HG03469 (cell line): ENCODE measurements around the gene ENOX1.

Experiments used
- ATAC-seq: cut with Tn5 transposase; IDR thresholded peaks from one replicate; pipeline ENCODE4 v1.9.1; 2021; ENCODE audit warnings: mild to moderate bottlenecking, moderate library complexity, moderate number of reproducible peaks; ENCODE audit not compliant: unreplicated experiment

The ENOX1 gene

GRCh38 chr13:43492311-43492710 lies 294.5 kb downstream of the ENOX1 start:
- no peak for ATAC-seq

- ATAC-seq = no peak
Observed at GRCh38 chr13:43489233-43489632, 297.5 kb downstream of the ENOX1 start.

DNA sequence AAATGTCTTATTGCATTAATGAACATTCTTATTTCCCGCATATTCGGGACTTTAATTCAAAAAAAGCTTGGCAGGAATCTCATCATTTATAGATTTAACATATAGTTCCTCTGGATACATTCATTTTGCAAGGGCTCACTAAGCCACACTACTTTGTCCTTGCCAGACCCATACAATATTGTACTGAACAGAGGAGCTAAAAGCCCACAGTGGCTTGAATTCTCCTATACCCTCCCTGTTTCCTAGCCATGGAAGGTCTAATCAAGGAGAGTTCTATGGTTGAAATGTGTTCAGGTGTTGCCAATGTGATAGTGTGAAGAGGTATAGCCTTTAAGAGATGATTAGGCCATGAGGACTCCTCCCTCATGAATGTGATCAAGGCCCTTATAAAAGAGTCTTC lies 298.9 kb downstream of the ENOX1 start:
- no peak for ATAC-seq

- no peak for ATAC-seq
Observed at GRCh38 chr13:43487461-43487860, 299.3 kb downstream of the ENOX1 start.

GRCh38 chr13:43484432-43485225 lies 302.1 kb downstream of the ENOX1 start:
- no peak for ATAC-seq

GRCh38 chr13:43483930-43484329 lies 302.8 kb downstream of the ENOX1 start:
- no peak for ATAC-seq

- ATAC-seq = no peak
Observed at GRCh38 chr13:43482641-43483040, 304.1 kb downstream of the ENOX1 start.

GRCh38 chr13:43482026-43482425 lies 304.7 kb downstream of the ENOX1 start:
- ATAC-seq = no peak

GRCh38 chr13:43478902-43479301 lies 307.9 kb downstream of the ENOX1 start:
- ATAC-seq = no peak

DNA sequence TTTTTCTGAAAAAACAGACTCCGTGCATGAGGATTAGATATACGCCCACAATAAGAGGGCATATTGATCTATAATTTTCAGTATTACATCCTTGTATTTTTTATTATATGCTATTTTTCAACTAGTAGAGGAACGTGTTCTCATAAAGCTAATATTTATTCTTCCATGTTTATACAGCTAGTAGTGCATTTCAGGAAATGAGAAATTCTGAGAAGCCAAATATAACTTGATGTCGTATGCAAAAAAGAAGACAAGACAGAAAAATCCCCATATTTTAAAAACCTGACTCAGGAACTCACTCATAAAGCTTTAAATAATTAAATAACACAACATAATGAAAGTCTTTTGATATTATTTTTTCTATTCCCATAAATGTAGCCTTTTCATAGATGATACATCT lies 308.6 kb downstream of the ENOX1 start:
- ATAC-seq = no peak

GRCh38 chr13:43475140-43475539 lies 311.6 kb downstream of the ENOX1 start:
- no peak for ATAC-seq

DNA sequence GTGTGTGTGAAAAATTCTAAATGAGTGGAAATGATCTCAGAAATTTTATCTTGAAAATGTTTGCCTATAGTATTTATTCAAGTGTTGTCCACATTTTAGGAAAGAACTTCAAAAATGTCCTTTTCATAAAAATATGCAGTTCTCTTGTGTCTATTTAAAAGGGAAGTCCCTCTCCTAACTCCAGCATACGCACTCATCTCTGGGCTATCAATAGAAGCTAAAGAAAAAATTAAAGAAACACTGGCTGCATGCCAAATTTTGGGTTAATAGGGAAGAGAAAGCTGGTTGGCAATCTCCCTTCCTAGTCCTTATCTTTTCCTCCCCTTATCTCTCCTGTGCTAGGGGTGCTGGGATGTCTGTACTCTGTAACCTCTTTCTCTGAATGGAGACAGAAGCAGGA lies 313.3 kb downstream of the ENOX1 start:
- ATAC-seq = no peak

DNA sequence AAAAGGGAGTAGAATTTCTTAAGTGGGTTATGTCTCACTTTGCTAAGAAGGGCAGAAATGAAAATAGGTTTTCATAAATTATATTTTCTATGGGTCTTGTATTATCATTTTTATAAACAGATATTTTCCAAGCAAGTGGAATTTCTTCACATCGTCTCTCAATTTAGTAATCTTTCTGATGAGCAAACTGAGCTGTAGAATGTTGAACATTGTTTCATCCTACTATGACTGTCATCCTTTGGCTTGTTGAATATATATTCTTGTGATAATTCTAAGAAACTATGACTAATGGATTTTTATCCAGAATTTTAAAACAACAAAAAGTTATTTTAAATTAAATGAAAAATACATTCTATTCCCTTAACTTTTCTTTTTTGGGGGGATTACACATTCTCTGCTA lies 313.8 kb downstream of the ENOX1 start:
- ATAC-seq = no peak

DNA sequence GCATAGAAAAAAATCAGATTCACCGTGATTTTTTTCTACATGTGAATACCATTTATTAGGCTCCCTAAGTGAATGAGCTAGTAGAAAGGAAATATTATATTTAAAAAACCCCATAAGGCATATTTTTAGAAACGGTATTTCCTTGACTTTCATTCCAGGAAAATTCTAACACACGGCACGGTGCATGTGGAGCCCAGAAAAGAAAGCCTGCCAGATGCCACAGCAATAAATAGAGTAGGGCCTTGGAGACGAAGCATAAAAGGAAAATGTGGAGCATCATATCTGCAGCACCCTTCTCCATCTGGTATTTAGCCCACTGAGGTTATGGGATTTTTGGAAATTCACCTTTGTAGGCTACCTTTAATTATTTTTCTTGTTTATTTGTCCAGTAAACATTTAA lies 314.4 kb downstream of the ENOX1 start:
- no peak for ATAC-seq

DNA sequence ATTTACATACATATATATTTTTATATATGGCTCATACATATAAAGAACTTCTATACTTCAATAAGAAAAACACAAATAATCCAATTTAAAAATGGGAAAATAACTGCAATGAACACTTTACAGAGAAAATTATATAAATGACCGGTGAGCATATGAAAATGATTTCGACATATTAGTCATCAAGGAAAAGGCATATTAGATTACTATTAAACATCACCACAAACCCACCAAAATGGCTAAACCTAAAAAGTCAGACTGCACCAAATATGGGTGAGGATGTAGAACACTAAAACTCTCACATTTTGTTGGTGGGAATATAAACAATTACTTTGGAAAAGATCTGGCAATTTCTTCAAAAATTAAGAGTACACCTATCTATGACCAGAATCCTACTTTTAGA lies 316.2 kb downstream of the ENOX1 start:
- ATAC-seq = no peak

- no peak for ATAC-seq
Observed at GRCh38 chr13:43469791-43470190, 317.0 kb downstream of the ENOX1 start.

DNA sequence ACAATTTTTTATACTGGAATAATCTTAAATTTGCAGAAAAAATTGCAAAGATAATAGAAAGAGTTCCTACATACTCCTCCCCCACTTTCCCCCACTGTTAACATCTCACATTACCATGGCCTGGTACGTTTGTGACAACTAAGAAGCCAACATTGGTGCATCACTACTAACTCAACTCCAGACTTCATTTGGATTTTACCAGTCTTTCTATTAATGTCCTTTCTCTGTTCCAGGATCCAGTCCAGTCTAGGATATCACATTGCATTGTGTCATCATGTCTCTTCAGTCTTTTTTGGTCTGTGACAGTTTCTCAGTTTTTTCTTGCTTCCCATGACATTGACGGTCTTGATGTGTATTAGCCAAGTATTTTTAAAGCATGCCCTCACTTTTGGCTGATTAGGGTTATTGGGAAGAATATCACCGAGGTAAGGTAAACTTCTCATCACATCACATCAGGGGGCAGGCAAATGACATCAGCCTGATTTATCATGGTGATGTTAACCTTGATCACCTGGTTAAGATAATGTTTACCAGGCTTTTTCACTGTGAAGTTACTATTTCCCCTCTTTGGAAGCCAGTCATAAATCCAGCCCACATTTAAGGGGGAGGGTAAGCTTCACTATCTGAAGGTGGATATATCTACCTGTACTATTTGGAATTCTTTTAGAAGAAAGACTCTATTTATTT lies 322.1 kb downstream of the ENOX1 start:
- ATAC-seq = no peak

GRCh38 chr13:43448605-43449336 lies 338.0 kb downstream of the ENOX1 start:
- ATAC-seq = no peak

DNA sequence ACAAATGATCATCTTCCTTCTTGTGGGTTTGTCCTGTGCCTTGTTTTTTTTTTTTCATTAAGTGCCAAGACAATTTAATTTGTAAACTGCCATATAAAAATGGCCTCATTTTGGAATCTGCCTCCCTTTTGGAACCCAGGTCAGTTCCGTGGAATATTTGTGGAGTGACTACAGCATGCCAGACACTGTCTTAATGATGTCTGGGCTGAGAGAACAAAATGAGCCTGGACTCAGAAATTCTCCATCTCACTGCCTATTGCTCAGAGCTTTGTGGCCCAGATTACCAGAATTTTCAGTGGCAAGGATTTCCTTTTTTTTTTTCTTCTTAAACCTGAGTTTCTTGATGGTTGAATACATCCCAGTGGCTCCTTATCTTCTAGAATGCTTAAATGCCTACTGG lies 340.6 kb downstream of the ENOX1 start:
- no peak for ATAC-seq

DNA sequence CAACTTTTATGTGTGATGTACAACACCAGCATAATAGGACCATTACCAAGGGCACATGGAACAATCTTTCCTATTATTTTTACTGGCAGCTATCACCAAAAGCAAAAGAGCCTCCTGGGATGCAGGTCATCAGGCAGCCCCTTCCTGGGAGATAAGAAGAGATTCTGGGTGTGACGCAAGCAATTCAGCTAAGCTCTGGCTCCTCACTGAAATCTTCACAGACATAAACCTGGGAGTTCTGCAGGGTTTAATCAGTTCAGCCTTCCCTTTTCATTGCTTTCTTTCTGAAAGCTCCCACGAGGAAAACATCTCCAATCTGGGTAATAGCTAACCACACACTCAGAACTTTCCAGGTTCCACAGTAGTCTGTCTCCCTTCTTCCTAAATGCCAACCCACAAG lies 341.1 kb downstream of the ENOX1 start:
- ATAC-seq = no peak

DNA sequence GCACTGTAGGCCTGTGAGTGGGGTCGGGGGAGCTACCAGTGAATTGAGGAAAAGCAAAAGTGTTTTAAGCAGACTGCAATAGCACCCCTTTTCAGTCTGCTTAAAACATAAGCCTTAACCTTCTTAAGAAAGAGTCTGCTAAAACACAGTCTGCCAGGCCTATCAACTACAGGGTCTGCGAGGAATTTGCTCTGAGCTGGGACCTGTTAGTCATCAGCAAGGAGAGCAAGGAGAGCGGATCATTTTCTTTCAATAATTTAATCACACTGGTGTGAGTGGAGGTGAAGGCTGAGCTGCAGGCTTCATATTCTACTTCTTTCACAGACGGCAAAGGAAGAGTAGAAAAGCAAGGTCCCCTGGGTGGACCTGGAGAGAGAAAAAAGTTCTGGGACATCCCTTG lies 342.7 kb downstream of the ENOX1 start:
- no peak for ATAC-seq
